DMS 273 treated with DMSO at 0.1 percent for 48 hours (cell line): Measurements from ENCODE around the gene PITPNC1.

Source experiments
- DNase-seq: peaks from one replicate; lab custom pipeline; 2025; lab: John Stamatoyannopoulos, UW

PITPNC1 gene

GRCh38 chr17:67730731-67731130, 353.6 kb downstream of the PITPNC1 start:
- no peak for DNase-seq

DNA sequence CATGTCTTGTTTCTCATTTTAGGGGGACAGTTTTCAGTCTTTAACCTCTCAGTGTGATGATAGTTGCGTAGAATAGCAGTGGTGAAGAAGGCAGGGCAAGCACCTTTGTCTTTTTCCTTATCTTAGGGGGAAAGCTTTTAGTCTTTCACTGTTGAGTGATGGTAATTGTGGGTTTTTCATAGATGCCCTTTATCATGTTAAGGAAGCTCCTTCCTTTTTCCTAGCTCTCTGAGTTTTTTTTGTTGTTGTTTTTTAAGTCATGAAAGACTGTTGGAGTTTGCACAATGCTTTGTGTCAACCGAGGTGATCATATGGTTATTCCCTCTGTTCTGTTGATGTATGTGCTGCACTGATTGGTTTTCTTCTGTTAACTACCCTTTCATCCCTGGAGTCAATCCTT, 356.4 kb downstream of the PITPNC1 start:
- DNase-seq, result no peak

GRCh38 chr17:67737145-67737544, 360.1 kb downstream of the PITPNC1 start:
- DNase-seq, result no peak

- no peak for DNase-seq
These were observed 364.9 kb downstream of the PITPNC1 start for GRCh38 chr17:67742025-67742424.
